ENCODE results near the gene DNAJC6.

DNAJC6 gene

DNA sequence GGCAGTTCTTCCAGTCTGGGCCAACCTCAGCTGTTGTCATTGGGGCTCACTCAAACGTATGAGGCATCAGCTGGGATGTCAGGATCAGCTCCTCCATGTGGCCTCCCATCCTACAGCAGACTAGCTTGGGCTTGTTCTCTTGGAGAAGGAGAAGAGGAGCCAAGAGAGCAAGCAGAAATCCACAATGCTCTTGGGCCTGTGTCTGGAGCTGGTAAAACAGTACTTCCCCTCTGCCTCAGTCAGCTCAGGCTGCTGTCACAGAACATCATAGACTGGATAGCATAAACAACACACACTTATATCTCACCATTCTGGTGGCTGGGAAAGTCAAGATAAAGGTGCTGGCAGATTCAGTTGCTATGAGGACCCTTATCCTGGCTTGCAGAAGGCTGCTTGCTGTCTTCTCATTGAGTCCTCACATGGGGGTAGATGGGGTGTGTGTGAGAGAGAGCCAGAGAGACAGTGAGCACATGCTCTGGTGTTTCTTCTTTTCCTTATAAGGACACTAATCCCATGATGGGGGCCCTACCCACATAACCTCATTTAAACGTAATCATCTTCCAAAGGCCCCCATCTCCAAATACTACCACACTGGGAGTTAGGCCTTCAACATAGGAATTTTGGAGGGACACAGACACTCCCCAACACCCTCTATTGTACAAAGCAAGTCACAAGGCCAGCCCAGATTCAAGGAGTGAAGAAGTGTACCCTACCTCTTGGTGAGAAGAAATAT lies 16.3 kb upstream of the DNAJC6 start:
- no peak for DNase-seq

GRCh38 chr1:65297706-65298105 lies 11.6 kb upstream of the DNAJC6 start:
- no peak for DNase-seq

GRCh38 chr1:65299328-65299727 lies 10.0 kb upstream of the DNAJC6 start:
- no peak for DNase-seq

- no peak for DNase-seq
These were observed 501 bp upstream of the DNAJC6 start for GRCh38 chr1:65308781-65309303.

GRCh38 chr1:65310078-65310587 lies 790 bp downstream of the DNAJC6 start:
- DNase-seq, result no peak

GRCh38 chr1:65311760-65312159 lies 2.4 kb downstream of the DNAJC6 start:
- DNase-seq, result no peak

DNA sequence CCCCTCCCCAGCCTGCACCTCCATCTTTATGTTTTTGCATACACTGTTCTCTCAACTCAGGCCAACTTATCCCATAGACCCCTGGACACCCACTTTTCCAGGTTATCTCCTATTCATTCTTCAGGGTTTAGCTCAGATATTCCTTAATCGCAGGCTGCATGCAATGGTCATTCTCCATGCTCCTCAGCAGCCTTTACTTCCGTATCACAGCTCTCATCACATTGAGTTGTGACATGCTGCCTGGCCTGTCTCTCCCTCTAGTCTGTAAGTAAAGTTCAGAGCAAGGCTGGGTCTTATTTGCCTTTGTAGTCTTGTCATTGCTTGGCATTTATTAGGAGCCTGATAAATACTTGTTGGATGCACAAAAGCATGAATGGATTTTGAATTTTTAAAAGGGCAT lies 6.9 kb downstream of the DNAJC6 start:
- no peak for DNase-seq

GRCh38 chr1:65317866-65318653 lies 8.7 kb downstream of the DNAJC6 start:
- DNase-seq, result no peak

- no peak for DNase-seq
These were observed 9.8 kb downstream of the DNAJC6 start for GRCh38 chr1:65319141-65319540.

DNA sequence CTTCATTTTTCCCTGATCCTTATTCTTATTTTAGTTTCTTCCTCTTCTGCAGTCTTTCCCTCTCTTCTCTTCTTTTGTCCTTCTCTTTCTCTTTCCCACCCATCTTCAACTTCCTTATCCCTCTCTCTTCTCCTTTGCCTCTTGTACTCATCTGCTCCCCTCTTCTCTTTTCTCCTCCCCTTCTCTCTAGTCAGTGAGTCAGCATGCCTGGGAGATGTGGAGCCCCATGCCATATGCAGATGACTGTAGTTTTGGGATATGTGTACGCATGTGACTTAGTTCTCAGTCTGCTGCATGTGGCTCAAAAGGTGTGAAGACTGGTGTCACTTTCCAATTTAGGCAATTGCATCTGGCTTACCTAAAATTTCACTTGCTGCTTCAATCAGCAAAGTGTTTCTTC lies 10.4 kb downstream of the DNAJC6 start:
- DNase-seq, result no peak

- no peak for DNase-seq
These were observed 12.5 kb downstream of the DNAJC6 start for GRCh38 chr1:65321879-65322278.

- peak in 1 of 5 donors; percentile 24 for DNase-seq
These were observed 13.9 kb downstream of the DNAJC6 start for GRCh38 chr1:65323246-65323645.

- DNase-seq, result no peak
These were observed 20.7 kb downstream of the DNAJC6 start for GRCh38 chr1:65330021-65330420.

GRCh38 chr1:65330822-65331221 lies 21.5 kb downstream of the DNAJC6 start:
- no peak for DNase-seq

DNA sequence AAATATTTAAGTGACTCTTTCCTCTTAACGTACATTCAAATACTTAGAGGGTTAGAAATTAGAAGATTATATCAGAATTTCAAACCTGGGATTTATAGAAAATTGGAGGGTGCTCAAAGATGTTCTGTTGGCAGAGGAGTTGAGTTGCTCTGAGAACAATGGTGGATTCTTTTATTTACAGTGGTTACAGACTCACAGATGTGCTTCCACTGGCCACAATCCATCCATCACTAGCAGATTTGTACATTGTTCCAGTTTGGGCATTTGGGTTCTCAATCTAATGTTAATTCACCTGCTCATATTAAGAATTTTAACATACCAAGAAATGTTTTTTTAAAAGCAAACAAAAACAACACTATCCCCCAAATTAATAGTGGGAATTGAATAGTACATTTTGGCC lies 23.5 kb downstream of the DNAJC6 start:
- no peak for DNase-seq

DNA sequence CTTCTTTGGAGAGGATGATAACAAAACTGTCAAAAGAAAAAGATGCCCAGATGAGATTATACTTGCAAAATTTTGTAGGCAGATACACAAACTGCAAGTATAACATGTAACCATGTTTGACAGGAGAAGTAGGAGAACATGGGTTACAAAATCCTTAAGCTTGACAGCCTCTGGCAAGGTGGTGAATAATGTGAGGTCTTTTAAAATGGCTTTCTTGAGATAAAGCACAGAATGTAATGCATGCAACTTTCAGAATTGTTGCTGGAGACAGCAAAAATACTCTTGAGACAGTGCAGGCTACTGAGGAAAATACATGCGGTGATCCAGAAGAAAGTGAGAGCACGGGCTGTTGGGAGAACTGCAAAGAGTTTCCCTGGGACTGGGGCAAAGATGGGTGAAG lies 24.7 kb downstream of the DNAJC6 start:
- no peak for DNase-seq

- no peak for DNase-seq
These were observed 30.6 kb downstream of the DNAJC6 start for GRCh38 chr1:65339866-65340468.

DNA sequence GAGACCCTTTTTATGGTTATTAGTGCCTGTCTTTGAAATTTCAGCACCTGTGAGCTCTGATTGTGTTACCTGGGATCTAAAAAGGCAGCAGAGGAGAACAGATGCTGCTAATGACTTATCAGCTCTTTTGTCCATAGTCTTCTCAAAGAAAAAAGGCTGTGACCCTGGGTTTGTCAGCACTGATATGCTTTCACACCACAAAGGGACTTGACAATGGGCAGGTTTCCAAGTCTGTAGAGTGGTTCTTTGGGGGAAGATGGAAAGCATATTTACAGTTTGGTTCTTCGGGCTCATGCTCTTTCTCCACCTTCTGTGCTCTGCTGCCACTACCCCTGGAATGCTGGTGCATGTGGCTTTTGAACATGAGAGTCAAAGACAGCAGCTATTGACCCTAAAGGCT lies 32.0 kb downstream of the DNAJC6 start:
- DNase-seq, result no peak

GRCh38 chr1:65343286-65343685 lies 33.9 kb downstream of the DNAJC6 start:
- DNase-seq, result no peak

- no peak for DNase-seq
These were observed 35.0 kb downstream of the DNAJC6 start for GRCh38 chr1:65344171-65344814.

- no peak for DNase-seq
These were observed 36.8 kb downstream of the DNAJC6 start for GRCh38 chr1:65346190-65346589.

GRCh38 chr1:65355031-65355712 lies 45.8 kb downstream of the DNAJC6 start:
- no peak for DNase-seq
